ENCODE measurements around the gene TRPV5.

TRPV5 gene

DNA sequence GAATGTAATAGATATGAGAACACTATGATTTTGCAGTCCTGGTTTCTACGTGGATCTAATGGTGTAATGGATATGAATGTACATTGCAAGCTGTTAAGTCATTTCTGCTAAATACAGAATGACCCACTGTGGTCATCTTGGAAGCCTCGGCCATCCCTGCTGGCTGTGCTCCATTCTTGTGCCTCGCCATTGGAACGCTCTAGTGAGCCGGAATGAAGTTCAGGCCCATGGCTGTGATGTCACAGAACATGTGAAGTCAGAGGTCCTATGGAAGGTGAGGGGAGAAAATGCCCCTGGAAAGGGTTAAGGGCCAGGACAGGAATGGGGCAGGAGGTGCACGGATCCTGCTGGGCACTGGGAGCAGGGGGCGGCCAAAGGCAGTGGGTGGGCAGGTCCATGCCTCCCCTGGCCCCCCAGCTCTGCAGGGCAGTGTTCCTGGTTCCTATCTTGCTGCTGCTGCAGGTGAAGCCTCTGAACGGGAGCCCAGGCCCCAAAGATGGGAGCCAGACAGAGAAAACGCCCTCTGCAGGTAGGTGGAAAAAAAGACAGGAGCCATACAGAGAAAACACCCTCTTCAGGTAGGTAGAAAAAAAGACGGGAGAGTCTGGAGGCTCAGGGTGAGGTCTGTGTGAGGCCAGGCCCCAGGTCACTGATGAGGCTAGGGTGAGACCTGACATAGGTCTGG is 5.8 kb upstream of the TRPV5 start, which contains the start of gene LLCFC1:
LLCFC1 (plus strand) TSS at position 259 of the 685 bp plus-strand sequence; CDS start at position 397, 138 bp downstream.
- DNase-seq, result no peak

DNA sequence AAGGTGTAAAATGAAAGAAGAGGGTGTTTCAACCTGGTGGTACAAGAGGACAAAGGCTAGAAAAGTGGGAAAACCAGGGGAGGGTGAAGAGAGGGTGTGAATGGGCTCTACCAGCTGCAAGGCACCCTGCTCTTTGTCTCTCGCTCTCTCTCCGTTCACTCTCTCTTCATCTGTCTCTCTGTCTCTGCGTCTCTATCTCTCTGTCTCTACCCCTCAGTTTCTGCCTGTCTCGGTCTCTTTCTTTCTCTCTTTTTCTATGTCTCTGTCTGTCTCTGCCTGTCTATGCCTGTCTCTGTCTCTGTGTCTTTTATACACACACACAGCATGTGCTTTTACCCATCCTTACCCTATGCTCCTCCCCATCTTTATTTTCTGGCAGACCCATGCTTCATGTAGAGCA is 5.1 kb upstream of the TRPV5 start:
- DNase-seq, result no peak

DNA sequence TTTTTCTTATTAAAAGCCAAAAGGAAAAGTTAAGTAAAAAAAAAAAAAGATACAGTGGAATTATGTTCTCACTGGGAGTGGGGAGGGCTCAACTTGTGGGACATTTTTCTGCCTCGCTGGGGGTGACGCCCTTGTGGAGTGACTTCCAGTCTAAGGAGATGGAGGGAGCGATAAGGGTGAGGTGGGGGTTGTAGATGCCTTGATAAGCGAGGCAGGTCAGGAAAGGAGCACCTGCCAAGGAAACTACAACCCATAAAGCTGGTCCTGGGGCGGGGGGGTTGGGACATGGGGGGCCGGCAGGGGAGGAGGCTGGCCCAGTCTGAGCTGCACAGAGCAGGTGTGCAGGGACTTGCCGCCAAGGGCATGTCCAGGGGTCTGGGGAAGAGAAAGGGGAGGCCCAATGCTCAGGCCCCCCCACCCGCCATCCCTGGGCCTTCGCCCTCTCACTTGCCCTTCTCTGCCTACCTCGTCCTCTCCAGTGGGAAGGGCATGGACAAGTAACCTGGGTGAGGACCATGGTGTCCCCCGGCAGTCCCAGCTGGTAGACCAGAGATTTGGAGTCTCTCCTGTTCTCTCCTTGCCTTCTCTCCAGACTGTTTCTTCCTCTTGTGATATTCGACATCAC is 2.5 kb upstream of the TRPV5 start:
- no peak for DNase-seq

DNA sequence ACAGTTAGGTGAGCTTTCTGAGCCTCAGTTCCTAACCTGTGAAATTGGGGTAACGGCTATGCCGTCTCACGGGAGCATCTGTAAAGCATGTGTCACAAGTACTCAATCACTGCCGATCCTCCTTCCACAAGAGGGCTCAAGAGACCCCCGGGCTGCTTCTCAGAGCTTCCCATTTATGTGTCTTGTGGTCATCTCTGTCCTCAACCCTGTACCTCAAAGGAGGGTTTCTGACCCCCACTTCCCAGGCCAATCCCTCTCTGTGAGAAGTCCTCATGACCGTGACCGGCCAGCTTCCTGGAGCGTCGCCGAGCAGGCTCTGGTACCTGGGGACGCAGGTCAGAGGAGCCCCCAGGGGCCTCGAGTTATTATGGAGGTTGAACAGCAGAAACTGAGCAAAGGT is 510 bp upstream of the TRPV5 start:
- no peak for DNase-seq

DNA sequence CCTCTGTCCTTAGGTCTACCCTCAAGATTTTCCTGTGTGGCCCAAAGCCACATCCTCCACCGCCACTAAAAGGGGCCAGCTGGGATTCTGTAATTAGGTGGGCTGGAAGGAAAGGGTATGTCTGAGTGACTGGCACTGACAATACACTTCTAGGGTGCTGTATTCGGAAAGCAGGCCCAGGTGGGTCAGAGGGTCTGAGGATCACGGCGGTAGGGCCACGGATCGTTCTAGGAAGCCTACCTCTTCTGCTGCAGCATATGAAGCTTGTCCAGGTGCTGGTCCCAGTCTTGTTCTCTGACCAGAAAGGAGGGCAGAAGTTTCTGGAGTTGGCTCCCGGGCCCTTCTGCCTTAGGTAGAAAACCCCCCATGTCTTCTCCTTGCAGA is 462 bp downstream of the TRPV5 start:
- DNase-seq, result no peak

DNA sequence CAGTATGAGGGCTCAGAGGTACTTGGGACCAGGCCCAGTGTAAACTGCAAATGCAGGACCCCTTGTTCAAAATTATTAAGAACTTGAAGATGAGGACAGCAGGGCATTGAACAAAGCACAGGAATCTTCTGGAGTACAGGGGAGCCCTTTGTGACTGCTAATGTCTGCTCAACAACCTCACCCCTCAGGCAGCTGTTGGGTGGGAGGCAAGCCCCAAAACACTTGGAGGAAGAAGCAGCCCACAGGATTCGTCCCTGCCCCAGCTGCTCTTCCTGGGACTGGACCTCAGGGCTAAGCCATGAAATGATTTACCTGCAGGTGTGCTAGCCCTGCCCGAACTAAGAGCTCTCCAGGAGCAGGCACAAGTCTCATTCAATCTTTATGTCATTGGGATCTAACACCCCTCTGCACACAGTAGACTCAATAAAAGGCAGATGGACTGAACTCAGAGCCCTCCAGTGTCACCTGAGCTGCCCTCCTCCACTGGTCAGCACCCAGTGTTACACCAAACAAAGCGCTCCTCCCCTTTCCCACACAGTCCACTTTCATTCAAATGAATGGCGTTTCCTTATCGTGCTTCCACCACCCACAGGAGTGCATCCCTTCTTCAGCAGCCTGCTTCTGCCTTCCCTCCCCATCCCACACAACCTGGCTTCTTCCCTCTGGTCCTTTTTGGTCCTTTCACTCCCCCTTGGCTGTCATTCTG is 1.0 kb downstream of the TRPV5 start:
- DNase-seq, result no peak

DNA sequence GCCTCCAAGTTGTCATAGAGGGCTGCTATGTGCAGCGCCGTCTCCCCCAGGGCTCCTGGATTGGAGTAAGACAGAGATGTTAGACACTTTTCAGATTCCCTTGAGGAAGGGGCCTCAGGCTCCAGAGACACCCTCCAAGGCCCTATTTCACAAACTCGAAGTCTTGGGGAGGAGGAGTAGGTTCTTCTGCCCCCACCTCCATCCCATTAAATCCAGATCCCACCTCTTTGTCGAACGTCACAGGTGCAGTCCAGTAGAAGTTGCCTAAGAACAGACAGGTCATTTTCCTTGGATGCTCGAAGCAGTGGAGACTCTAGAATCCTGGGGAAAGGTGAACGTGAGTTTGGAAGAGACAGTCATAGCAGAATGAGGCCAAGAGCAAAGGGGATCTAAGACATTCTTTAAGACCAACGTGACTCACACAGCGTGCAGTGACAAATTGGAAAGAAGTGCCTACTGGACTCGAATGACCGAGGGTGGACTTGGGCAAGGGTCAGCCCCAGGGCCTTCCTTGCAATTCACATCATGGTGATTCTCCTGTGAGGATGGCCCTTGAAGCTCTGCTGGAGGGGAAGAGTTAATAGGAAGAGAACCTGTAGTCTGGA is 3.3 kb downstream of the TRPV5 start:
- DNase-seq, result no peak

DNA sequence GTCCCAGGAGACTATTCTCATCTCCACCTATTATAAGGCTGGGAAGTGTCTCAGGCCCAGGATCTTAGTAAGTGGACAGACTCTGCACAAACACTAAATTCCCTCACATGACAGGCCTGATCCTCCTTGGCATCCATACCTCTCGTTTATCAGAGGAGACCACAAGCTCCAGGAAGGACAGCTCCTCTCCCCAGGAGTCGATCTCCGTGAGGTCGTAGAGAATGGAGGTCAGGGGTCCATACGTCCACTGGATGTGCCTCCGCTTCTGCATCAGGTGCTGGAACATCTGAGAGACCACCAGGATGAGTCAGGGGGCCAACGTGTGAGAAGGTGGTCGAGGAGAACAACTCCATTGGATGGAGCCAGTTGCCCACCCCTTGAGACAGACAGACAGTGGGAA is 5.6 kb downstream of the TRPV5 start:
- DNase-seq, result no peak

DNA sequence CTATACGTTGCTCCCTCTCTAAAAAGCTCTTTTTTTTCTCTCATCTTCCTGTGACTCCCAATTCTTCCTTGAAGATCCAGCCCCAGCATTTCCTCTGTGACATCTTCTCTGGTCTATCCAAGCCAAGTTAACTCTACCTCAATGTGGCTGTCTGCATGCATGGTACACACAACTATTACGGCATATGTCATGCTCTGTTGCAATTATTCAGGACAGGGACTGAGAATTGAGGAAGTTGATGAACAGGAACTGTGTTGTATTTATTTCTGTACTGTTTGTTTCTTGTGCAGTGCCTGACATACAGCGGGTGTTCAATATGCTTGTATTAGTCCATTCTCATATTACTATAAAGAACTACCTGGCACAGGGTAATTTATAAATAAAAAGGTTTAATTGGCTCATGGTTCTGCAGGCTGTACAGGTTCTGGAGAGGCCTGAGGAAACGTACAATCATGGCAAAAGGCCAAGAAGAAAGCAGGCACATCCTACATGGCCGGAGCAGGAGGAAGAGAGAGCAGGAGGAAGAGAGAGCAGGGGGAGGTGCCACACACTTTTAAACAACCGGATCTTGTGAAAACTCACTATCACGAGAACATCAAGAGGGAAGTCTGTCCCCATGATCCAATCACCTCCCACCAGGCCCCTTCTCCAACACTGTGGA is 6.3 kb downstream of the TRPV5 start:
- DNase-seq, result no peak

DNA sequence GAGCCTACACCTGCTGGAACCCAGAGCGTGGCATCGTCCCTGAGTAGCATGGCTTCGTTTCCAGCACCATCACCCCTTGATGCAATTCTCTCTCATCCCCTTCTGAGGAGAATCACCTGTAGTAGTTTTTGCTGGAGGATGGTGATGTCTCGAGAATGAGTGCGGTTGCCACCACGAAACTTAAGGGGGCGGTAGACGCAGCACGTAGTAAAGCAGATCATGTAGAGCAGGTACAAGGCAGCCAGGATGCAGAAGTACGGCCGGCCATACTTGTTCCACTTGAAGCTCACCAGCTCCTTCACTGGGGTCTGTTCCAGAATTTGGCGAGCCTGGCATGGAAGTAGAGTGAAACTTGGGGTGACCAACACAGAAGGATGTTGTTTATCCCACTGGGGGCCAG is 8.1 kb downstream of the TRPV5 start:
- DNase-seq, result no peak

DNA sequence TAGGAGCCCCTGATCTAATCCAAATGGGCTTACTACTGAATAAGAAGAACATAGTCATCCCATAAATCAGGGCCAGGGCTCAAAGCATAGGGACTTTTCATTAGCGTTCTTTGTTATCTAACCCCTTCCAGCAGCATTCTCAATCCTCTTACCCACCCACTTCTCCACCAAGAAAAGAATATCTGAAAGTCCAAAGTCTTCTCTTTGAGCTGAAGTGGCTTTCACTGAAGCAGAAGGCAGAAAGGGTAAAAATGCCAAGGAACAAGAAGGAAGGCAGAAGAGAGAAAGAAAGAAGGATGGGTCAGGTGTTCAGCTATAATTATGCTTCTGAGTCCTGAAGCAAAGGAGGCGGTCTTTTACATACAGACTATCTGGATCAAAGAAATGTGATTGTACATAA is 10.2 kb downstream of the TRPV5 start:
- DNase-seq, result no peak

DNA sequence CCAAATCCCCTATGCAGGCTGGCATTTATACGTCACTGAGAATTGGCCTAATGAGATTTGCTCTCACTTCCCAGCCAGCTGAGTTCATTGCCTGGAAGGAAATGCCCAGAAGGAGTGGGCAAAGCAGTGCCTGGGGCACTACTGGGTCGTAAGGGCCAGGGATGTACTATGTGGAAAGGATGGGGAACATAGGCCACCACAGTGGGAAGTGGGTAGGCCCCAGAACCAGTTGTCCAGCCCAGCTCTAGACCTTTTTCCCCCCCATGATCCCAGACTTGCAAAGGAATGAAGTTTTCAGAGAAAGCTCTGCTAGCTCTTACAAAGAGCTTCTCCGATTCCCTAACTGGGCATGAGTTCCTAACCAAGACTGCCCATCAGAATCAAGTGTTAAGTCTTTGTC is 13.9 kb downstream of the TRPV5 start:
- no peak for DNase-seq

DNA sequence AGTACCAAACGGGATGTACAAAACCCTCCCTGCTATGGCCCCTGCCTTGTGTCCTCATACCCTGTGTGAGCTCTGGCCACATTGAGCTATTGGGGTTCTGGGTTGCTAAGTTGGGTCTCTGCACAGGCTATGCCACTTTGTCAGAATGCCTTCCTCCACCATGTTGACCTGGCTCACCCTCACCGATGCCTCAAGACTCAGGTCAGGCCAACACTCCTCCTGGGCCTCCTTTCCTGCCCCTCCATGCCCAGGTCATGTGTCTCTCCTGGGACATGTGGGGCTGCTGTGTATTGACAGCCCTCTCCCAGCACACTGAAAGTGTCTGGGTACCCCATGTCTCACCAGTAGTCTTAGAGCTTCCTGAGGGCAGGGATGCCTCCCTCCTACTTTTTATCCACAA is 14.6 kb downstream of the TRPV5 start:
- no peak for DNase-seq

DNA sequence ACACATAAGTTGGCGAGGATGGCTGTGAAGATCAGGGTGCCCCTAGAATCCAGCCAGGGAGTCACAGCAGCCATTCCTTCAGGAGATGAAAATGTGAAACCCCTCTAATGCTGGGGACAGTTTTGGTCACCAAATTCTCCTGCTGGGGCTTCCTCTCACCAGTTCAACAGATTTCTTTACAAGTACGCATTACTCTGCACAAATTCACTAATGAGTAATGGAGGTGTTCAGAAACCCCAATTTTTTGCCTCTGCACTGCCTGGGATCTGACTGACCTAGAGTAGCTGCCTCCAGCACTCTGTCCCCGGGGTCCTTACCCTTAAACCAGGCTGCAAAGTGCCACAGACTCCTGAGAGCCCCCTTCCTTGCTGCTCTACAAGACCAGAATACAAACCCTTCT is 16.1 kb downstream of the TRPV5 start:
- no peak for DNase-seq

DNA sequence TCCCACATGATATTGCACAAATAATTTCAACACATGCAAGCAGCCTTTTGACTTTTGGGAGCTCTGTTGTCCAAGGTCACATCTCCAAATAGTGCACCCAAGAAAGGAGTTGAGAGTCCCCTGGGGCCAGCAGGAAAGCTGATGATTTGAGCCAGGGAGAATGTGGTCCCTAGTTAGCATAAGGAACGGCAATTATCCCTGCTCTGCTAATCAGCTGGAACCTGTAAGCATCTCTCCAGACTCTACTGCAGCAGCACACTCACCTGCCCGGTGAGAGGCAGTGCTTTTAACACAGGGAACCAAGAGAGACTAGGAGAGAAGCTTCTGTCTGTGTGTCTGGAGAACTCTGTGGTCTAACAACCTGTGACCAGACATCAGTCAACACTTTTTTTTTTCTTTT is 17.0 kb downstream of the TRPV5 start:
- no peak for DNase-seq

DNA sequence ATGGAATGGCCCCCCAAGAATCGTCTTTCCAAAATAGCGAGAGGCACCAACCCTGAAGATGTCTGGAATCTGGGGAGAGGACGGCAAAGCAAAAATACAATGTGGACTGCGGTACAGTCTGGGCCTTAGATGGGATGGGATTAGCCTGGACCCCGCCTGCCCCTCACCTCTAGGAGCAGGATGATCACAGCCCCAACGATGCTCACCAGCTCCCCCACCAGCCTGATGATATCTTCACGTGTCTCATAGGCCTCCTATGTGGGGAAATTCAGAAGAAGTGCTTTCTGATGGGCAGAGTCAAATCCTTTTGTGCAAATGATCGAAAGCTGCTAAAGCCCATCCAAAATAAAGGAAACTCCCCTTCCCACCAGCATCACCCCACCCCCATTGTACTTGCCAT is 18.2 kb downstream of the TRPV5 start:
- DNase-seq, result no peak

DNA sequence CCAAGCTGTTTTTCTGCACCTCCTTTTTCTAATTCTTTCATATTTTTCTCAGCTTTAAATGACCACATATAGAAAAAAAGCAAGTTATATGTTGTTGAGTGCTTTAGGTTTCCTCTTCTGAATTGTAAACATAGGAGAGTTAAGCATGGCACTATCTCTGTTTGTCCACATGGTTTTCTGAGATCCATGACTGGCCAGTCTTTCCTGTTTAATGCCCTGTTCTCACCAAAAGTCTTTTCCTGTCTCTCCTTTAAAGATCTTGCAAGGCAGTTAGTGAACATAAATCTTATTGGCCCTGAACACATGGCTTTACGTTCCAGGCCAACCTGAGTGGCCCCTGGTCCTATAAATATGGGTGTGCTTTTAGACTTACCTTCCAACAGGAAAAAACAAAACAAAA is 19.4 kb downstream of the TRPV5 start:
- DNase-seq, result no peak

DNA sequence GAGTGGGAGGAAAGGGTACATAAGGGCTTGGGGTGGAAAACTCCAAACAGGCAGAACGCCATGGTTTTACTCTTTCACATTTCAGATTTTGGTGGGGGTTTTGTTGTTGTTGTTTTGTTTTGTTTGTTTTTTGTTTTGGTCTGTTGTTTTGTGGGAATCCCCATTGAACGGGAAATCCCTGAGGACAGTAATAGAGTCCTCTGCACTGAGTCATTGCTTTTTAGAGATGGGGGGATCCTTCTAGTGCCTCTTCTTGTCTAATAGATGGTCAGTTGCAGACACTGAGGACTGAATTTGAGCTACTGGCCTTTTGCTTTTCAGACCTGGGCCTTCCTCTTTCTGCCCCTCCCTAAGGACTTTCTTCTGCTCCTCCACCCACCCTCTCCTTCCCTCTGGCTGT is 20.0 kb downstream of the TRPV5 start:
- DNase-seq, result no peak

DNA sequence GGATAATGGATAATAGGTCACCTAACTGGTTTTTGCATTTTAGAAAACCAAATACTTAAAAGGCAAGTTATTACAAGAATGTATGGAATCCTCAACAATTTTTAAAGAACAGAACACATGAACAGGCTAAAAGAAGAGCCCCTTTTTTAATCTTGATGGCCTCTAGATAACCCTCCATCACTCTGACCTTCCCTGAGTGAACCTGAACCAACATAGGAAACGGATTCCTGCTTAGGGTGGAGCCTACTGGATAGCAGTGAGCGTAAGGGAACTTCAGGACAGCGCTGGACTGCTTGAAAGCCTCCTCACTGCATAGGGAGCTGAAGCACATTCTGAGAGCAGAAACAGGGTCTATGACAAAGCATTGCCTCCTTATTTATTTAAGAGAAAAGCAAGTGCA is 20.5 kb downstream of the TRPV5 start:
- DNase-seq, result no peak

DNA sequence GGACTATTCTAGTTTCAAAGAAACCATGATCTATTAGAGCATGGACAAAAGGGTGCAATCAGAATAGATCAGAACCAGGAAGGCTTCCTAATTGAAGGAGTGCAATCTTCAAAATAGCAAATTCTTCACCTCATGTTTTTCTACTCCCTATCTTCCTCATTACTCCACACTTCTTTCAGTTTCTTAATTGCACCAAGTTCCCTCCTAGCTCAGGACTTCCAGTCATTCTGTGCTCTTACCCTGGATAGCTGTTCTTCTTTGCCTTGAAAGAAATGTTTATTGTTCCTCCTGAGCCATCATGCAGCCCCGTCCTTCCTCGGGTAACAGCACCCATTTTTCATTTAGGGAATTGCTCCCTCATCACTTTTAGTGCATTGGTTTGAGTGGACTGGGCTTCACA is 23.1 kb downstream of the TRPV5 start:
- DNase-seq, result no peak

DNA sequence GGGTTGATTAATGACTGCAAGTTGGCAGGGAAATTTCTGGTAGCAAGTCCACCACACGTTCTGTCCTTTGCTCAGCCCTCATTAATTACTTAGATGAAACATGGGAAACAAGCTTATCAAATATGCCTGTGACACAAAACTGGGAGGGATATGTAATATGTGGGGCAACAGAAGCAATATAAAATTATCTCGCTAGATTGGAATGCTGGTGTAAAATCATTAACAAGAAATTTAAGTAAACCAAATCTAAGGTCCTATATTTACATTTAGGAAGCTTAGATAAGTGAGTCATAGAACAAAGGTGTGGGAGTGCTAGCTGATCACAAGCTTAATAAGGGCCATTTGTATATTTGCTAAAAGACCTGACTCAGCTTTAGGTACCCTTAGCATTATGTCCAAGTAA is 23.5 kb downstream of the TRPV5 start:
- DNase-seq, result no peak

DNA sequence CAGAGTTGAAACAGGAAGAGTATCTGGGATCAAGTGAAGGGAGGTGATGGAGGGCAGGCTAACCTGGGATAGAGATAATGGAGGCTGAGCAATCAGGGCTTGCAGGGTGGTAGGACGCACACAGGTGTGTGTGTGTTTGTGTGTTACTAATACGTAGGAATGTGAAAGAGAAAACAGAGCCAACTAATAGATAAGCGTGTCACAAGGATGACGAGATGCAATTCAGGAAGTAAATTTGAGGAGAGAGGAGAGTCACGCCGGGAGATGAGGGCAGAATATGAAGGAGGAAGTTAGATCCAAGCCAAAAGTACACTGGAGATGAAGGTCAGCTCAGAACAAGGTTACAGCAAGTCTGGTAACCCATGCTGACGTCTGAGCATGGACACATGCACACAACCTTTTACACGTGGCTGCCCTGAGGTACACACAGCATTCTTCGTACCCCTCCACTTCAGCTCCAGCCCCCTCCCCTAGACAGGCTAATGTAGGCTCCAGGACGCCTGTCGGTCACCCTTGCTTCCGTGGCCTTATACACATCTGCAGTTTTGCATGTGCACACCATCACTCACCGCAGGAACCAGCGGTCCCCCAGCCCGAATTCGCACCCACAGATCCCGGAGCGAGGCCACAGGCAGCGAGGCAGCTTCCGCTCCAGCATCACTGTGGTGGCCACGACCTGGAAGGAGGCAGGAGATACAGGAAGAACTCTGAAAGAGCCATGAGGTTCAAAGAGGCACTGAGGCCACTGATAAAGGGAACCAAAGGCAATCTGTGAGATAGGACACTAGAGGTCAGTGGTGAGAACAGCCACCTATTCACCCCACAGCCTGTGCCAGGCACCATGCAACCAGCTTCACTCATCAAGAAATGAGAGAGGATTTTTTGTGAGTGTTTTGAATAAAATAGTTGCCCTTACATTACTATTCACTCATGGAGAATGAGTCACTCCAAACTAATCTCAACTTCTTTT is 24.3 kb downstream of the TRPV5 start:
- DNase-seq, result no peak
